ENCODE results near the gene HDLBP.

DNA sequence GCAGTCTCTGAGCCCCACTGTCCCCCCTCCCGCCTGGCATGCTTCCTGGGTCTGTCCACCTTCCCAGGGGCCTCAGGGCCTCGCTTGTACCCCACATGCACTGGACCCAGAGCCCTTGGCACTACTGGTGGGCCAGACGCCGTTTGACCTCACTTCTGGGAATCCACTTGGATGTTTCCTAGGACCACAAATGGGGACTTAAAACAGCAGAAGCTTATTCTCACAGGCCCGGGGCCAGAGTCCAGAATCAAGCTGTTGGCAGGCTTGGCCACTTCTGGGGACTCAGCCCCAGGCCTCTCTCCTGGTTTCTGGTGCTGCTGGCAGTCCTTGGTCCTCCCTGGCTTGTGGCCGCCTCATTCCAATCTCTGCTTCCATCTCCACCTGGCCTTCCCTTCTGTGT is 107.4 kb downstream of the HDLBP start:
- no peak for TF ChIP-seq EED (IDR thresholded peaks at IDR 0.05; ENCODE audit: low read depth)
- TF ChIP-seq, protein P1, sequence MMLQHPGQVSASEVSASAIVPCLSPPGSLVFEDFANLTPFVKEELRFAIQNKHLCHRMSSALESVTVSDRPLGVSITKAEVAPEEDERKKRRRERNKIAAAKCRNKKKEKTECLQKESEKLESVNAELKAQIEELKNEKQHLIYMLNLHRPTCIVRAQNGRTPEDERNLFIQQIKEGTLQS (IDR thresholded peaks at IDR 0.05; ENCODE audit: borderline replicate concordance, extremely low read depth, low read depth, low read length) = no peak
- TF ChIP-seq CTCF (IDR thresholded peaks at IDR 0.05 in 2 of 3, conservative IDR thresholded peaks at IDR 0.05 in 1 of 3; ENCODE audit: control insufficient read depth in 2 of 3, extremely low read depth in 1 of 3, insufficient read depth in 1 of 3, low read depth in 3 of 3, low read length in 3 of 3) = no peak
- TF ChIP-seq CBX3 (IDR thresholded peaks at IDR 0.05; ENCODE audit: borderline replicate concordance, low read depth) = no peak
- no peak for TF ChIP-seq HDAC2 (IDR thresholded peaks at IDR 0.05)
- TF ChIP-seq SP1 (IDR thresholded peaks at IDR 0.05; ENCODE audit: low read depth, low read length) = no peak
- TF ChIP-seq BMI1 (IDR thresholded peaks at IDR 0.05; ENCODE audit: borderline replicate concordance) = no peak

All from GM12878 (cell line).